Stomach (tissue), 4 donors: ENCODE measurements around the gene LYZL1.

Experiments
- CTCF ChIP-seq, 7 experiments: fragments of 450-650 bp in 4 of 7; fragments of 200-600 bp in 3 of 7; sonication (generic) in 3 of 7; IDR thresholded peaks; one replicate each; pipeline ENCODE4 v1.5.1; 2016 to 2019; ENCODE audit warnings: antibody characterized with exemption in 7 of 7, control low read depth in 2 of 7, mild to moderate bottlenecking in 1 of 7
- EP300 ChIP-seq: sonication (generic); formaldehyde crosslinking; IDR thresholded peaks from one replicate; pipeline ENCODE4 v1.6.1; 2017; ENCODE audit warnings: antibody characterized with exemption

- TF ChIP-seq CTCF (IDR thresholded peaks at IDR 0.05) (no peak), EP300 (no peak)
Observed at GRCh38 chr10:29345910-29346209, 57.0 kb downstream of the LYZL1 start.
